Esophagus squamous epithelium (tissue), 4 donors: ENCODE measurements around the gene CD247.

Experiments
- CTCF ChIP-seq, 6 experiments: fragments of 450-650 bp in 4 of 6; fragments of 200-600 bp in 2 of 6; sonication (generic) in 2 of 6; IDR thresholded peaks; one replicate each; pipeline ENCODE4 v1.5.1; 2016 to 2019; ENCODE audit warnings: antibody characterized with exemption in 6 of 6, mild to moderate bottlenecking in 4 of 6, moderate library complexity in 4 of 6
- POLR2A ChIP-seq, 4 donors: fragments of 450-650 bp; IDR thresholded peaks; one replicate each; pipeline ENCODE4 v1.6.1; 2017; ENCODE audit warnings: antibody characterized with exemption in 4 of 4, mild to moderate bottlenecking in 4 of 4, moderate library complexity in 3 of 4

GRCh38 chr1:167499664-167500101 is 18.6 kb downstream of the CD247 start:
- no peak for TF ChIP-seq CTCF (IDR thresholded peaks at IDR 0.05)
- TF ChIP-seq POLR2A (IDR thresholded peaks at IDR 0.05), result no peak
